ENCODE data around the gene TMEM258.

- no peak for TF ChIP-seq CTCF (IDR thresholded peaks at IDR 0.05)
- TF ChIP-seq EZH2phosphoT487 (IDR thresholded peaks at IDR 0.05) = no peak
Observed at GRCh38 chr11:61754534-61755482, 37.6 kb downstream of the TMEM258 start.

All from neural progenitor cell (in vitro differentiated cells).